Activated CD8-positive, alpha-beta memory T cell treated with anti-CD3 and anti-CD28 coated beads, Interleukin-2, amount 50 U/mL, for 1 hour (primary cell): ENCODE data around the gene CMSS1.

Experiments used
- DNase-seq: peaks from one replicate; pipeline ENCODE4 v3.0.0-alpha.2; 2020; ENCODE audit errors: extremely low read depth

CMSS1 gene

GRCh38 chr3:100106531-100107141, 289.0 kb downstream of the CMSS1 start:
- DNase-seq, result no peak

GRCh38 chr3:100107221-100107814, 289.7 kb downstream of the CMSS1 start:
- DNase-seq, result no peak

- DNase-seq, result no peak
Observed at GRCh38 chr3:100108464-100109079, 290.9 kb downstream of the CMSS1 start.

GRCh38 chr3:100110162-100110561, 292.5 kb downstream of the CMSS1 start:
- no peak for DNase-seq

- no peak for DNase-seq
Observed at GRCh38 chr3:100111728-100112127, 294.1 kb downstream of the CMSS1 start.

- DNase-seq, result no peak
Observed at GRCh38 chr3:100113723-100114412, 296.2 kb downstream of the CMSS1 start.

GRCh38 chr3:100114413-100115030, 296.9 kb downstream of the CMSS1 start, which contains the start of gene FILIP1L:
FILIP1L (minus strand) TSS chr3:100114501.
- no peak for DNase-seq

GRCh38 chr3:100117093-100117492, 299.4 kb downstream of the CMSS1 start:
- no peak for DNase-seq

GRCh38 chr3:100120012-100120411, 302.4 kb downstream of the CMSS1 start:
- no peak for DNase-seq

GRCh38 chr3:100120693-100121092, 303.0 kb downstream of the CMSS1 start:
- no peak for DNase-seq

- no peak for DNase-seq
Observed at GRCh38 chr3:100122321-100122720, 304.7 kb downstream of the CMSS1 start.

- no peak for DNase-seq
Observed at GRCh38 chr3:100123112-100123511, 305.4 kb downstream of the CMSS1 start.

- DNase-seq, result no peak
Observed at GRCh38 chr3:100124201-100124761, 306.6 kb downstream of the CMSS1 start.

GRCh38 chr3:100125161-100125938, 307.7 kb downstream of the CMSS1 start:
- DNase-seq, result no peak

GRCh38 chr3:100127792-100128191, 310.1 kb downstream of the CMSS1 start:
- no peak for DNase-seq

- DNase-seq, result no peak
Observed at GRCh38 chr3:100128565-100128964, 310.9 kb downstream of the CMSS1 start.

- no peak for DNase-seq
Observed at GRCh38 chr3:100129941-100130340, 312.3 kb downstream of the CMSS1 start.

- DNase-seq, result no peak
Observed at GRCh38 chr3:100131241-100131640, 313.6 kb downstream of the CMSS1 start.

- DNase-seq, result no peak
Observed at GRCh38 chr3:100136921-100137320, 319.3 kb downstream of the CMSS1 start.

- no peak for DNase-seq
Observed at GRCh38 chr3:100140976-100141375, 323.3 kb downstream of the CMSS1 start.

GRCh38 chr3:100141586-100141985, 323.9 kb downstream of the CMSS1 start:
- no peak for DNase-seq
